Measurements from ENCODE around the gene CLRN3. TPM values are rescaled to one million over a fixed set of nuclear protein-coding genes. Genes with fewer than 3 reads are reported as not detected.

The CLRN3 gene
- total RNA-seq, 1 experiment from 2014 or later = not detected

- Histone ChIP-seq H3K27ac (no peak overlapping the region), H3K4me1 (replicated peaks; ENCODE audit: insufficient read depth) (no peaks in the 10 kb centered on the region), H3F3A (ENCODE audit: insufficient read depth, low read depth) (no peaks in the 10 kb centered on the region), H3K27me3 (ENCODE audit: insufficient read depth, low read depth) (no peaks in the 10 kb centered on the region), H3K9me2 (ENCODE audit: insufficient read depth) (no peaks in the 10 kb centered on the region), H3K4me2 (no peak overlapping the region), H3K9me3 (ENCODE audit: insufficient read depth, low read depth) (no peaks in the 10 kb centered on the region), H3K79me2 (ENCODE audit: low read depth) (no peaks in the 10 kb centered on the region), H4K20me1 (ENCODE audit: insufficient read depth) (no peaks in the 10 kb centered on the region), H3K36me3 (ENCODE audit: low read depth) (no peaks in the 10 kb centered on the region), H3K4me3 (no peak overlapping the region), H2AFZ (no peak overlapping the region)
- TF ChIP-seq CTCF (conservative IDR thresholded peaks at IDR 0.05) (no peak), EZH2 (IDR thresholded peaks at IDR 0.05; ENCODE audit: low read depth) (no peak)
- BruUV-seq (replicated peaks) = no TSS peak
- DNase-seq = no peak
- POLR2A ChIA-PET (ENCODE audit: unreplicated experiment) = no interaction called here
- intact Hi-C loops (cut with micrococcal nuclease; ENCODE audit: unreplicated experiment) = no loop called here
- CTCF ChIA-PET = no interaction called here
Measured at GRCh38 chr10:127894146-127894545, 1.4 kb upstream of the CLRN3 start.

GRCh38 chr10:127890832-127891334, 1.9 kb downstream of the CLRN3 start:
- H3K9me3 ChIP-seq (ENCODE audit: insufficient read depth, low read depth) = no peaks in the 10 kb centered on the region
- TF ChIP-seq CTCF (conservative IDR thresholded peaks at IDR 0.05) = no peak
- TF ChIP-seq EZH2 (IDR thresholded peaks at IDR 0.05; ENCODE audit: low read depth) = no peak
- POLR2A ChIA-PET (ENCODE audit: unreplicated experiment) = no interaction called here
- no peak overlapping the region for H3K4me3 ChIP-seq
- H3K36me3 ChIP-seq (ENCODE audit: low read depth) = no peaks in the 10 kb centered on the region
- no peak overlapping the region for H3K27ac ChIP-seq
- DNase-seq = no peak
- no peak overlapping the region for H2AFZ ChIP-seq
- H3K9me2 ChIP-seq (ENCODE audit: insufficient read depth) = no peaks in the 10 kb centered on the region
- no peaks in the 10 kb centered on the region for H3K4me1 ChIP-seq (replicated peaks; ENCODE audit: insufficient read depth)
- no TSS peak for BruUV-seq (replicated peaks)
- no peak overlapping the region for H3K4me2 ChIP-seq
- no peaks in the 10 kb centered on the region for H4K20me1 ChIP-seq (ENCODE audit: insufficient read depth)
- no peaks in the 10 kb centered on the region for H3K27me3 ChIP-seq (ENCODE audit: insufficient read depth, low read depth)
- CTCF ChIA-PET = no interaction called here
- H3F3A ChIP-seq (ENCODE audit: insufficient read depth, low read depth) = no peaks in the 10 kb centered on the region
- intact Hi-C loops (cut with micrococcal nuclease; ENCODE audit: unreplicated experiment) = no loop called here
- H3K79me2 ChIP-seq (ENCODE audit: low read depth) = no peaks in the 10 kb centered on the region

- no peaks in the 10 kb centered on the region for H3K9me2 ChIP-seq (ENCODE audit: insufficient read depth)
- H3K9me3 ChIP-seq (ENCODE audit: insufficient read depth, low read depth) = no peaks in the 10 kb centered on the region
- no peak overlapping the region for H3K27ac ChIP-seq
- TF ChIP-seq EZH2 (IDR thresholded peaks at IDR 0.05; ENCODE audit: low read depth) = no peak
- no peak for TF ChIP-seq CTCF (conservative IDR thresholded peaks at IDR 0.05)
- no peaks in the 10 kb centered on the region for H3F3A ChIP-seq (ENCODE audit: insufficient read depth, low read depth)
- no peak overlapping the region for H3K4me3 ChIP-seq
- H3K4me2 ChIP-seq = no peak overlapping the region
- ChIA-PET CTCF (no interaction called here), POLR2A (ENCODE audit: unreplicated experiment) (no interaction called here)
- BruUV-seq (replicated peaks) = no TSS peak
- H3K27me3 ChIP-seq (ENCODE audit: insufficient read depth, low read depth) = no peaks in the 10 kb centered on the region
- H3K79me2 ChIP-seq (ENCODE audit: low read depth) = no peaks in the 10 kb centered on the region
- no peaks in the 10 kb centered on the region for H3K4me1 ChIP-seq (replicated peaks; ENCODE audit: insufficient read depth)
- intact Hi-C loops (cut with micrococcal nuclease; ENCODE audit: unreplicated experiment) = no loop called here
- H3K36me3 ChIP-seq (ENCODE audit: low read depth) = no peaks in the 10 kb centered on the region
- H2AFZ ChIP-seq = no peak overlapping the region
- H4K20me1 ChIP-seq (ENCODE audit: insufficient read depth) = no peaks in the 10 kb centered on the region
- no peak for DNase-seq
Measured at GRCh38 chr10:127890216-127890615, 2.5 kb downstream of the CLRN3 start.

Data from PC-9 (cell line).